NCI-H460 (cell line): ENCODE measurements around the gene DNAJC27. TPM values are rescaled to one million over a fixed set of nuclear protein-coding genes. Genes with fewer than 3 reads are reported as not detected.

Experiments
- DNase-seq: peaks from one replicate; pipeline ENCODE4 v3.0.0-alpha.2; 2016; ENCODE audit warnings: low read depth; ENCODE audit errors: extremely low read depth
- small RNA-seq, 2 experiments: library from RNA; depleted of rRNA; stranded (forward); fragments of <200 nt; gene quantifications; one replicate each; pipeline ENCODE3, GENCODE V24; 2014
- total RNA-seq: library from RNA; depleted of rRNA; stranded (reverse); fragments of >200 nt; shearing (Covaris generic); gene quantifications from 2 replicates; pipeline ENCODE4 v1.2.3, GENCODE V29; 2014; rRNA removed

Gene DNAJC27
- total RNA-seq, 1 experiment from 2014 or later: 7.5 TPM

GRCh38 chr2:24910245-24910644 is 61.5 kb downstream of the DNAJC27 start:
- no peak for DNase-seq

DNA sequence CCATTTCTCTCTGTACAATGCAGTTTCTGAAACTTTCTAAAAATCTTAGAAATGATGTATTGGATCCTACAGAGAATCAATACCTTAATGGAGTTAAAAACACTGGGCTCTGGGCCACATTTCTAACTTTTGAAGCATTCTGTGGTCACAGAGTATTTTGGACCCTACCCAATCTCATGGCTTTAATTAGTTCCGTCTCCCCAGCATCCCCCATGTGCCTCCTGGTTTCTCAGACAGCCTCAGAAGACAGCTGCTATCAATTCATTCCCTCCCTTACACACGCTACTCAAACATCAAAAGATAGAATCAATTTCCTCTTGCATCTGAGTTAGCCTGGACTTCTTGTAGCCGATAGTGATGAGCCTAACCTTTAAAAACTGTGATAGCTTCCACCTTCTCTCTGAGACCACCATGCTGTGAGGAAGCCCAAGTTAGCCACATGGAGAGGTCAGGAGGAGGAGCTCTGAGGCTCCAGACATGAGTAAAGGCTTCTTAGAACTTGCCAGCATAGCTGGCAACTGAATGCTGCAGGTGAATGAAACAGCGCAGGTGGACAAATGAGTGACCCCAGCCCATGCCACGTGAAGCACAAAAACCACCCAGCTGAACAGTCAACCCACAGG is 62.1 kb downstream of the DNAJC27 start:
- no peak for DNase-seq

DNA sequence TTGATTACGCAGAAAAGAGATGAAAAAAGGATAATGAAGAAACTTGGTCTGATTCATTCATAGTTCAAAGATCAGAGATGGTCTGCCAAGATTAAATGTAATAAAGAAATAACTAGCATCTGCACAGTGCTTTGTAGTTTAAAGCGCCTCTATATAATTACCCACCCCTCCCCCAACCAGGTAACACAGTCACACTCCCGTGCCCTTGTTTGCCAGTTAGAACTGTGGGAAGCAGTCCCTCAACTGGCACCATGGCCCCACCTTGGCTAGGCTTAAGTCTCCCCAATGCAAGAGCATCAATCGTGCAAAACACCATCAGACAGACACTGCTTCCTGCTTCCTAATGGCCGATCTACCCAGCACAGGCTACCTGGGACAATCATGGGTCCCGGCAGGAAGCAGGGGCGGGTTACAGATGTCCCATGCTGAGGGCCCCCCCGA is 63.3 kb downstream of the DNAJC27 start:
- no peak for DNase-seq

- DNase-seq: no peak
Observed at GRCh38 chr2:24907116-24907515, 64.6 kb downstream of the DNAJC27 start.

- DNase-seq: no peak
Observed at GRCh38 chr2:24906466-24906865, 65.3 kb downstream of the DNAJC27 start.

DNA sequence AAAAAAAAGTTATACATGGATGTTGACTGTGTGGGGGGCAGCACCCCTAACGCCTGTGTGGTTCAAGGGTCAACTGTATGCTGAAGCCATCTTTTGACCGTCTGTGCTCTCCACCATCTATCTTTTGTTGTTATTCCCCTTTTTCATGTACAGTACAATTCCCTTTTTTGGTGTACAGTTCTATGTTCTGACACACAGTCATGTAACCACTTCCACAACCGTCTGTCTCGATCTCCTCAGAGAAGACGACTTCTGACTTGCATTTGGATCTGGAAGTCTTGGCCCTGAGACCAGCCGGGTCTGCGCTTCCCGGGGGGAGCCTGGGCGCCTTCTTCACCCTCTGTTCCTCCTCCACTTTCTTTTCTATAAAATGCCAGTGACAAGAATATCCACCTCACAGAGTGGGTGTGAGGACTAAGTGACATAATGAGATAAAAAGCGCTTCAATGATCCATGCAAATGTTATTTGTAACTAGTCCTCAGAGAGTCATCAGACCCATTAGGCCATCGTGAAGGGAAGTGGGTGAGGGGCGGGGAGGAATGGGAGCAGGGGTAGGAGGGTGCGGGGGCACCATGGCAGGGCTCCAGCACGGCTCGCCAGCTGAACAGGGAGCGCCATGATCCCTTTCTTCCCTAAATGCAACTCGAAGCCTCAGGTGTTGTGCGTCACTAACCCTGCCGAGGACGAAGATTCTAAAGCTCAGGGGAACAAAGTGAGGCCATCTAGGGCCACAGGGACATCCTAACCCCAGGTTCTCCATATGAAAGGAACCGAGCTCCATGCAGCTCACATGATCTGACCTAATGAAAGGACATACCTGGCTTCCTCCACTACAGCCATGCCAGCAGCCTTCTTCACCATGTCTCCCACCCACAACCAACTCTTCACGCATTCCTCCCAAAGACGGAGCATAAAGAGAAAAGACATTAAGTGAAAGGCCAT is 68.3 kb downstream of the DNAJC27 start:
- no peak for DNase-seq

GRCh38 chr2:24899361-24899910 is 72.3 kb downstream of the DNAJC27 start:
- DNase-seq: no peak

DNA sequence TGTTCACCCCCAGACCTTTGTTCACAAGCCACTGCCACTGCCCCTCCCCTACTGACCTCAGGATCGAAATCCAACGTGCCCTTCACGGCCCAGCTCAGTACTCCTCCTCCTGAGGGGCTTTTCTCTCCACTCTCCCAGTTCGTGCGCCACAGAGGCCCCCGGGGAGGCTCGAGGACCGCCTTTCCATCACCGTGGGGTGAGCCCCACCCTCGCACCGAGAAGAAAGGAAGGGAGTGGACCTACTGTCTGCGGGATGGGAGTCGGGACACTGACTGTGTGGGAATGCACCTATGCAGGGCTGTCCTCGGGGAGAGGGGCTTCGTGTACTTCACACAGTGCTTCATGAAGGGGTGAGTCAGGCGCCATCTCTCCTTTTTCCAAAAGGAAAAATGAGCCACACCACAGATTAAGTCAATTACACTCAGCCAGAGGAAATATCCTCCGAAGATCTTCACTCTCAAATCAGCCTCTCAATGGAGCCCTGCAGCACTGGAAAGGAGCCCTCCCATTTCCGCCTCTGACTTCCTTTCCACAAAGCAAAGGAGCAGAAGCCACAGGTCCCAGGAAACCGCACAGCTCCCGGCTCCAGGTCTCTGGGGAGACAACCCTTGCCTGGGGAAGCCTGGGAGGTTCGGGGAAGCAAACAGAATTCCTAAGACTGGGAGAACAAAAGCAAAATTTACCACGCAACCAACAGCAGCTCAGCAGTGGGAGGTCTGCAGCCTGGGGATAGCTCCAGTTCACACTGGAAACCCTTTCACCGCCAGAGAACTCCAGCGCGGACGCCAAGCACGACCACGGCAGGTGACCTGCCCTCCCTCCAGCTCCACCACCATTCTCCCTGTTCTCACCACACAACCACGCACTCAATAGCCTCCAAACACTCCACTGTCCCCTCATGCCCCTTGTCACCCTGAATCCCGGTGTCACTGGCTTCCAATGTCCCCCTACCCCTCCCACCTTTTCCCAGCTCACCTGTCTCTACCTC is 73.3 kb downstream of the DNAJC27 start:
- no peak for DNase-seq

GRCh38 chr2:24894750-24895149 is 77.0 kb downstream of the DNAJC27 start:
- no peak for DNase-seq

GRCh38 chr2:24893934-24894333 is 77.8 kb downstream of the DNAJC27 start:
- no peak for DNase-seq

Small RNA genes lying within 50 kb of the gene (small RNA-seq; reads per million reads assigned to genes)
- gene AC013267.1 (0 reads per million in 2 experiments), gene RF00016 (0 reads per million in 2 experiments), gene RF00019 (0 reads per million in 2 experiments)

Other genes starting within 250 kb of the DNAJC27 start
- 39.7 and 47.8 TPM in 2 replicates for gene PTRHD1, start 178.6 kb downstream of the DNAJC27 start, total RNA-seq
- gene CENPO, start 178.5 kb downstream of the DNAJC27 start, total RNA-seq: 22.7 and 25.2 TPM in 2 replicates
- gene ADCY3, start 51.7 kb downstream of the DNAJC27 start, total RNA-seq: 28.1 and 35.9 TPM in 2 replicates
- 6.9 and 7.0 TPM in 2 replicates for gene EFR3B, start 70.1 kb upstream of the DNAJC27 start, total RNA-seq
- not detected in 2 replicates for gene POMC, start 196.6 kb upstream of the DNAJC27 start, total RNA-seq